ENCODE measurements around the gene TNS2. TPM values are rescaled to one million over a fixed set of nuclear protein-coding genes. Genes with fewer than 3 reads are reported as not detected.

The TNS2 gene
- total and polyA plus RNA-seq, 9 of the 15 experiments (the other 6 are each of a cell fraction or from before 2014, with no cell fraction given) = 0.28 to 3.1 (median 1.2) TPM; not detected in 1

GRCh38 chr12:53048033-53048779, 1.7 kb upstream of the TNS2 start:
- DNase-seq (ENCODE audit: extremely low read depth in 1 of 4, low spot score in 3 of 4) = peak in 1 of 4 experiments; percentile 8
- H3K4me1 ChIP-seq (replicated peaks in 1 of 2; ENCODE audit: control insufficient read depth in 2 of 2, insufficient read depth in 2 of 2, low read length in 2 of 2) = peaks cover 60 to 81% of the 10 kb centered on the region in 2 experiments
- peak overlapping the region; percentile 50; the same call in 1 of the 2 replicates for H2AFZ ChIP-seq (ENCODE audit: low read depth, low read length)
- H3K9me1 ChIP-seq (ENCODE audit: control insufficient read depth, insufficient read depth, low read length) = no peaks in the 10 kb centered on the region
- no peak overlapping the region; the same call in 1 of the 2 replicates for H3K4me2 ChIP-seq (ENCODE audit: insufficient read depth, low read length)
- no TSS peak for BruUV-seq (replicated peaks)
- WGBS (ENCODE audit: insufficient coverage, low coverage, missing lambda C conversion rate) = 71% methylated on average over 8 of the region's 10 CpGs
- no peaks in the 10 kb centered on the region for H4K20me1 ChIP-seq (replicated peaks; ENCODE audit: control insufficient read depth, insufficient read depth, low read length)
- H3K27ac ChIP-seq (ENCODE audit: extremely low read depth, low read depth, low read length) = peak overlapping the region; percentile 53; the same call in 1 of the 3 replicates
- ChIA-PET POLR2A (interaction anchor here (0.5 to 3.8 kb wide), 7 partner anchors 11 to 462 kb away, joined by 3 to 20 read pairs (median 3); no protein-coding TSS in a partner anchor), CTCF (ENCODE audit: low intra/inter-chr PET ratio) (no interaction called here)
- no peaks in the 10 kb centered on the region for H3K9me3 ChIP-seq (replicated peaks; ENCODE audit: control insufficient read depth, insufficient read depth, low read depth, low read length)
- H3K79me2 ChIP-seq (ENCODE audit: control insufficient read depth, insufficient read depth, low read length) = peaks cover 5% of the 10 kb centered on the region; the same call in 1 of the 3 replicates
- H3K27me3 ChIP-seq (ENCODE audit: control insufficient read depth in 2 of 2, insufficient read depth in 2 of 2, low read length in 2 of 2) = no peaks in the 10 kb centered on the region
- intact Hi-C loops (cut with micrococcal nuclease) = loop anchor here (5.0 kb wide), 1 partner anchor 41 kb away; the partner anchor contains the start of gene EIF4B
- H3K9ac ChIP-seq (ENCODE audit: insufficient read depth in 1 of 2, low read depth in 2 of 2, low read length in 2 of 2) = peak overlapping the region in 1 of 2 experiments; percentile 89; a peak in 2 of 4 replicates
- no peak for ATAC-seq
- H3K4me3 ChIP-seq = peak overlapping the region; percentile 31; the same call in 1 of the 2 replicates
- in situ Hi-C loops (cut with MboI) = no loop called here
- no peak for FAIRE-seq
- peaks cover 2% of the 10 kb centered on the region; the same call in 1 of the 3 replicates for H3K36me3 ChIP-seq (ENCODE audit: control insufficient read depth, insufficient read depth, low read length)
- TF ChIP-seq USF1 (CRISPR knock-in tag; IDR thresholded peaks at IDR 0.05) (peak; percentile 43; the same call in 1 of the 2 replicates), PRDM10 (IDR thresholded peaks at IDR 0.05; ENCODE audit: partially characterized antibody) (peak; percentile 62), TEAD2 (tag; IDR thresholded peaks at IDR 0.05) (no peak), TFAM (CRISPR knock-in tag; conservative IDR thresholded peaks at IDR 0.05) (no peak), C11orf30 (IDR thresholded peaks at IDR 0.05; ENCODE audit: low read depth) (no peak), E2F4 (CRISPR knock-in tag; IDR thresholded peaks at IDR 0.05; ENCODE audit: low read depth) (0 out of 2 replicates have a peak, but pooled peaks have one; percentile 32), MIER1 (IDR thresholded peaks at IDR 0.05; ENCODE audit: low read depth) (no peak), RHOXF2B (CRISPR knock-in tag; conservative IDR thresholded peaks at IDR 0.05) (no peak), RBM25 (IDR thresholded peaks at IDR 0.05; ENCODE audit: low read depth, low read length, severe bottlenecking) (no peak), MCM3 (IDR thresholded peaks at IDR 0.05) (no peak), ATF6 (CRISPR knock-in tag; IDR thresholded peaks at IDR 0.05) (no peak), STAT5A (IDR thresholded peaks at IDR 0.05; ENCODE audit: borderline replicate concordance, low read length) (no peak), MAX (CRISPR knock-in tag; IDR thresholded peaks at IDR 0.05) (peak; percentile 12; the same call in 1 of the 2 replicates)
